ENCODE measurements around the gene TYK2.
"Not testable (repeated sequence)": the region's sequence is repeated elsewhere in the genome, so short reads cannot be mapped to it uniquely, and the experiment has no call there.

The TYK2 gene

GRCh38 chr19:10380313-10381102, at the start of gene TYK2:
TYK2 (minus strand) TSS chr19:10380572; CDS start chr19:10378406, 2,166 bp downstream.
- DNase-seq: peak; percentile 89 to 96

- DNase-seq: no peak
Measured at GRCh38 chr19:10428996-10429381, 48.6 kb upstream of the TYK2 start.

GRCh38 chr19:10427169-10427568, 46.8 kb upstream of the TYK2 start:
- DNase-seq: no peak

GRCh38 chr19:10424011-10424637, 43.8 kb upstream of the TYK2 start:
- DNase-seq: peak in 1 of 2 experiments; percentile 70

- DNase-seq: no peak
Measured at GRCh38 chr19:10422846-10423245, 42.5 kb upstream of the TYK2 start.

- no peak for DNase-seq
Measured at GRCh38 chr19:10422046-10422461, 41.7 kb upstream of the TYK2 start.

GRCh38 chr19:10421240-10422045, 41.1 kb upstream of the TYK2 start:
- DNase-seq: no peak

GRCh38 chr19:10420444-10421239, 40.3 kb upstream of the TYK2 start, which contains the start of gene PDE4A:
PDE4A (plus strand) TSS chr19:10420538; CDS start chr19:10420765, 227 bp downstream.
- peak in 1 of 2 experiments; percentile 41 for DNase-seq

- DNase-seq: peak; percentile 65 to 87
Measured at GRCh38 chr19:10419646-10420443, 39.5 kb upstream of the TYK2 start.

GRCh38 chr19:10419200-10419645, 38.9 kb upstream of the TYK2 start:
- no peak for DNase-seq

- no peak for DNase-seq
Measured at GRCh38 chr19:10418485-10419199, 38.3 kb upstream of the TYK2 start.

GRCh38 chr19:10418235-10418484, 37.8 kb upstream of the TYK2 start:
- DNase-seq: no peak

- DNase-seq: no peak
Measured at GRCh38 chr19:10417541-10418234, 37.3 kb upstream of the TYK2 start.

GRCh38 chr19:10416380-10417257, 36.2 kb upstream of the TYK2 start:
- peak; percentile 46 to 64 for DNase-seq

- DNase-seq: no peak
Measured at GRCh38 chr19:10416083-10416379, 35.7 kb upstream of the TYK2 start.

GRCh38 chr19:10412257-10412977, 32.0 kb upstream of the TYK2 start:
- DNase-seq: no peak

- not testable (repeated sequence) for DNase-seq
Measured at GRCh38 chr19:10411224-10411623, 30.9 kb upstream of the TYK2 start.

- DNase-seq: no peak
Measured at GRCh38 chr19:10408511-10409283, 28.3 kb upstream of the TYK2 start.

Measured in SW 1271 (cell line).